ENCODE data around the gene C19orf81. TPM values are rescaled to one million over a fixed set of nuclear protein-coding genes. Genes with fewer than 3 reads are reported as not detected.
"Not testable (repeated sequence)": the region's sequence is repeated elsewhere in the genome, so short reads cannot be mapped to it uniquely, and the experiment has no call there.

C19orf81 gene
- total and polyA plus RNA-seq, 4 experiments from 2014 or later, result not detected

DNA sequence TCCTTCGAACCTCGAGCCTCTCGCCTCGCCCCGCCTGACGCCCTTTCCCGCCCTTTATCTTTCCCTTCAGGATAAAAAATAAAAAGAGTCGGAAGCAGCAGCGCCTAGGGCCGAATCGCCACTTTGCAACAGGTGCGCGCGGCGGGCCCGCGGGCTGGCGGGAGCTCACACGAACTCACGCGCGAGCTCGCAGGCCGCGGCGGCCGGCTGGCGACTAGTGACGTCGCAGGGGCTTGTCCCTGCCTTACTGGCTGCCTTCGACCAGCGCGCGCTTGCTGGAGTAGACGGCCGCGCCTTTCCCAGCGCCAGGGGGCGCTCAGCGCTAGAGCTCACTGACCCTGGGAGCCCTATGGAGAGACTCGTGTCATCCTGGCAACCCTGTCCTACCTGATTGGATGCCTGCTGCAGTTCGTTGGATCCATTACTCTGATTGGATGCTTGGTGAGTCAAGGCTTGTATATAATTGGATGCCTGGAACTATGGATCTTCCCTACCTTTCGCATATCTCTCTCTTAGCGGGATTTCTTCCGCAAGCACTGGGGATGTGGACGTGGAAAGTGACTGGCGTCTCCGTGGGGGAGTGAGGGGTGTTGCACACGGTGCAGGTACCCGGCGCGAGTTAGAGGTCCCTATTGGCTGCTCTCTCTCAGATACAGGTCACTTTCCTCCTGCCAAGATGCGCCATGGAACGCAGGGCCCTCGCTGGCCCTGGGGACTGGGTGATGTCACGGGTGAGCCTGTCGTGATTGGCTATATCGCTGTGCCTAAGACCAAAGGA lies 43.0 kb upstream of the C19orf81 start:
- H3K27ac Mint-ChIP-seq; DNase-seq; H3K27ac ChIP-seq (ENCODE audit: low read depth, low read length); CTCF ChIA-PET (ENCODE audit: partially characterized antibody); H3K4me3 ChIP-seq (ENCODE audit: low read length in 2 of 2); H3K36me3 ChIP-seq (ENCODE audit: insufficient read depth, low read length); H3K36me3 Mint-ChIP-seq; H3K27me3 ChIP-seq (ENCODE audit: insufficient read depth, low read length); intact Hi-C loops (cut with micrococcal nuclease); H3K9me3 ChIP-seq (ENCODE audit: control insufficient read depth in 1 of 2, low read length in 2 of 2); POLR2A ChIA-PET (ENCODE audit: partially characterized antibody): not testable (repeated sequence)
- peaks cover 5 to 14% (median 7%) of the 10 kb centered on the region in 4 donors for H3K4me1 Mint-ChIP-seq
- H3K4me3 Mint-ChIP-seq, result peak overlapping the region in 1 of 8 donors; percentile 26
- H3K4me1 ChIP-seq (ENCODE audit: insufficient read depth, low read length), result peaks cover 11% of the 10 kb centered on the region
- peaks cover 16 to 19% of the 10 kb centered on the region in 2 donors for H3K27me3 Mint-ChIP-seq
- peaks cover 0 to 12% (median 3%) of the 10 kb centered on the region in 8 donors for H3K9me3 Mint-ChIP-seq

DNA sequence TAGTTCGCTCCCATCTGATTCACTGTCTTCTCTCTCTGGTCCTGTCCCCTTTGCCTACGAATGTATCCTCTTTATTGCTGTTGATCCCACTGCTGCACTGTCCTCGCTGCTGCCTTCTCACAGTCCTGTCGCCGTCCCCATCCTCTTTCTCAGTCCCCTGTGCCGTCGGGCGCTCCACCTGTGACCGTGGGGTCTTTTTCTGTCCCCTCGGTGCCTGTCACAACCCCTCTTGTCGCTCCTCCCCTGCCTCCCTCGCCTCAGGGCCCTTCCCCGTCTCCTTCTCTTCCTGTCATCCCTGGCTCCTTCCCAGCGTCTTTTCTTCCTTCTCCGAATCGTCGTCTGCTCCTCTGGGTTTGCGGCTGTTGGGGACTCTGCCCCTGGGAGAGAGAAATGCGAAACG lies 41.9 kb upstream of the C19orf81 start:
- H3K36me3 ChIP-seq (ENCODE audit: insufficient read depth, low read length), result no peaks in the 10 kb centered on the region
- peak overlapping the region in 4 of 8 donors; percentile 20 to 55 (median 51) for H3K4me3 Mint-ChIP-seq
- H3K36me3 Mint-ChIP-seq, result no peaks in the 10 kb centered on the region
- no peak overlapping the region for H3K4me3 ChIP-seq (ENCODE audit: low read length in 2 of 2)
- CTCF ChIA-PET (ENCODE audit: partially characterized antibody), result interaction anchor here (1.0 kb wide), 1 partner anchor 176 kb away, joined by 3 read pairs; no protein-coding TSS in a partner anchor
- H3K4me1 Mint-ChIP-seq, result peaks cover 5 to 14% (median 7%) of the 10 kb centered on the region in 4 donors
- DNase-seq, result no peak
- POLR2A ChIA-PET (ENCODE audit: partially characterized antibody), result no interaction called here
- peaks cover 0 to 12% (median 3%) of the 10 kb centered on the region in 8 donors for H3K9me3 Mint-ChIP-seq
- peaks cover 11% of the 10 kb centered on the region for H3K4me1 ChIP-seq (ENCODE audit: insufficient read depth, low read length)
- H3K27ac Mint-ChIP-seq, result peak overlapping the region in 1 of 7 donors; percentile 12
- intact Hi-C loops (cut with micrococcal nuclease), result no loop called here
- H3K27me3 ChIP-seq (ENCODE audit: insufficient read depth, low read length), result no peaks in the 10 kb centered on the region
- H3K9me3 ChIP-seq (ENCODE audit: control insufficient read depth in 1 of 2, low read length in 2 of 2), result no peaks in the 10 kb centered on the region
- no peak overlapping the region for H3K27ac ChIP-seq (ENCODE audit: low read depth, low read length)
- peaks cover 7 to 13% of the 10 kb centered on the region in 2 donors for H3K27me3 Mint-ChIP-seq

DNA sequence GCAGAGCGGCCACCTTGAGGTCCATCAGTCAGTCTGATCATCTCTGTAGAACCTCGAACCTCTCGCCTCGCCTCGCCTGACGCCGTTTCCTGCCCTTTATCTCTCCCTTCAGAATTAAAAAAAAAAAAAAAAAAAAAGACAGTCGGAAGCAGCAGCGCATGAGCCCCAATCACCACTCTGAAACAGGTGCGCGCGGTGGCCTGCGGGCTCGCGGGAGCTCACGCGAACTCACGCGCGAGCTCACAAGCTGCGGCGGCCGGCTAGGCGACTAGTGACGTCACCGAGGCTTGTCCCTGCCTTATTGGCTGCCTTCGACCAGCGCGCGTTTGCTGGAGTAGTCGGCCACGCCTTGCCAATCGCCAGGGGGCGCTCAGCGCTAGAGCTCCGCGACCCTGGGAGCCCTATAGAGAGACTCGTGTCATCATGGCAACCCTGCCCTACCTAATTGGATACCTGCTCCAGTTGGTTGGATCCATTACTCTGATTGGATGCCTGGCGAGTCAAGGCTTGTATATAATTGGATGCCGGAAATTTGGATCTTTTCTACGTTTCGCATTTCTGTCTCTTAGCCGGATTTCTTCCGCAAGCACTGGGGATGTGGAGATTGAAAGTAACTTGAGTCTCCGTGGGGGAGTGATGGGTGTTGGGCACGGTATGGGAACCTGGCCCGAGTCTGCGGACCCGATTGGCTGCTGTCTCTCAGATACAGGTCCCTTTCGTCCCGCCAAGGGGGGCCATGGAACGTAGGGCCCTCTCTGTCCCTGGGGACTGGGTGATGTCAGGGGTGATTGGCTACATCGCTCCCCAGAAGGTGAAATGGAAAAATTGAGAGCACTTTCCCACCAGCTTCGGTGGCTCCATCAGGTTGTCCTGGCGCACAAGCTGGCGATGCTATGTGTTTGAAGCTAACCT lies 41.1 kb upstream of the C19orf81 start:
- no peak overlapping the region for H3K4me3 ChIP-seq (ENCODE audit: low read length in 2 of 2)
- peak; percentile 43 to 78 (median 61) for DNase-seq

DNA sequence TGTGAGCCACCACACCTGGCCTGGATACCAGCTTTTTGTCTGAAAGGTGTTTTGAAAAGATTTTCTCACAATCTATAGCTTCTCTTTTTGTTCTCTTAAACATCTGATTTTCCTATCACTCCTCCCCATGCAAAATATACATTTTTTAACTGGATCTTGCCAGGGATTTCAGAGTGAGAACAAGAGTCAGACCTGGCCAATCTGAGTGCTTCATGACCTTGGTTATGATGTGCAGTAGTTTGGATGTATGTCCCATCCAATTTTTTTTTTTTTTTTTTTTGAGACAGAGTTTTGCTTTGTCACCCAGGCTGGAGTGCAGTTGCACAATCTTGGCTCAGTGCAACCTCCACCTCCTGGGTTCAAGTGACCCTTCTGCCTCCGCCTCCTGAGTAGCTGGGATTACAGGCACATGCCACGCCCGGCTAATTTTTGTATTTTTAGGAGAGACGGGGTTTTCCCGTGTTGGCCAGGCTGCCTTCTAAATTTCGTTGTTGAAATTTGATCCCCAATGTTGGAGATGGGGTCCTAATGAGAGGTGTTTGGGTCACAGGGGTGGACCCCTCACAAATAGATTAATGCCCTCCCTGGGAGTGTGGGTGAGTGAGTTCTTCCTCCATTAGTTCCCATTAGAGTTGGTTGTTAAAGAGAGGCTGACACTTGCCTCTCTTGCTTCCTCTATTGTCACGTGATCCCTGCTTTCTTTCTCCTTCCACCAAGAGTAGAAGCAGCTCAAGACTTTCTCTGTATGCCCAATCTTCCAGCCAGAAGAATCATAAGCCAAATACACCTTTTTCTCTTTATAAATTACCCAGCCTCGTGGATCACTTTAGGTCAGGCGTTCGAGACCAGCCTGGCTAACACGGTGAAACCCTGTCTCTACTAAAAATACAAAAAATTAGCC lies 36.5 kb upstream of the C19orf81 start:
- H3K4me3 ChIP-seq (ENCODE audit: low read length in 2 of 2); H3K36me3 ChIP-seq (ENCODE audit: insufficient read depth, low read length); DNase-seq; H3K9me3 ChIP-seq (ENCODE audit: control insufficient read depth in 1 of 2, low read length in 2 of 2); H3K4me1 ChIP-seq (ENCODE audit: insufficient read depth, low read length); H3K27me3 ChIP-seq (ENCODE audit: insufficient read depth, low read length); H3K4me1 Mint-ChIP-seq; H3K27ac Mint-ChIP-seq; H3K4me3 Mint-ChIP-seq; CTCF ChIA-PET (ENCODE audit: partially characterized antibody); H3K36me3 Mint-ChIP-seq; POLR2A ChIA-PET (ENCODE audit: partially characterized antibody); H3K27ac ChIP-seq (ENCODE audit: low read depth, low read length); intact Hi-C loops (cut with micrococcal nuclease): not testable (repeated sequence)
- Mint-ChIP-seq H3K27me3 (peaks cover 7 to 17% of the 10 kb centered on the region in 2 donors), H3K9me3 (peaks cover 0 to 12% (median 3%) of the 10 kb centered on the region in 8 donors)

More for the DNA sequence above, 41.1 kb upstream of the C19orf81 start:
- no peaks in the 10 kb centered on the region for H3K27me3 ChIP-seq (ENCODE audit: insufficient read depth, low read length)
- no peak overlapping the region for H3K27ac ChIP-seq (ENCODE audit: low read depth, low read length)
- H3K36me3 Mint-ChIP-seq, result no peaks in the 10 kb centered on the region
- no peaks in the 10 kb centered on the region for H3K36me3 ChIP-seq (ENCODE audit: insufficient read depth, low read length)
- ChIA-PET CTCF (ENCODE audit: partially characterized antibody) (interaction anchor here (1.0 kb wide), 1 partner anchor 176 kb away, joined by 3 read pairs; no protein-coding TSS in a partner anchor), POLR2A (ENCODE audit: partially characterized antibody) (no interaction called here)
- H3K4me3 Mint-ChIP-seq, result peak overlapping the region in 6 of 8 donors; percentile 7 to 73 (median 40)
- peaks cover 0 to 12% (median 3%) of the 10 kb centered on the region in 8 donors for H3K9me3 Mint-ChIP-seq
- intact Hi-C loops (cut with micrococcal nuclease), result no loop called here
- H3K4me1 Mint-ChIP-seq, result peaks cover 5 to 14% (median 7%) of the 10 kb centered on the region in 4 donors
- H3K27me3 Mint-ChIP-seq, result peaks cover 7 to 10% of the 10 kb centered on the region in 2 donors
- H3K27ac Mint-ChIP-seq, result peak overlapping the region in 2 of 7 donors; percentile 7 to 36
- peaks cover 11% of the 10 kb centered on the region for H3K4me1 ChIP-seq (ENCODE audit: insufficient read depth, low read length)
- no peaks in the 10 kb centered on the region for H3K9me3 ChIP-seq (ENCODE audit: control insufficient read depth in 1 of 2, low read length in 2 of 2)

DNA sequence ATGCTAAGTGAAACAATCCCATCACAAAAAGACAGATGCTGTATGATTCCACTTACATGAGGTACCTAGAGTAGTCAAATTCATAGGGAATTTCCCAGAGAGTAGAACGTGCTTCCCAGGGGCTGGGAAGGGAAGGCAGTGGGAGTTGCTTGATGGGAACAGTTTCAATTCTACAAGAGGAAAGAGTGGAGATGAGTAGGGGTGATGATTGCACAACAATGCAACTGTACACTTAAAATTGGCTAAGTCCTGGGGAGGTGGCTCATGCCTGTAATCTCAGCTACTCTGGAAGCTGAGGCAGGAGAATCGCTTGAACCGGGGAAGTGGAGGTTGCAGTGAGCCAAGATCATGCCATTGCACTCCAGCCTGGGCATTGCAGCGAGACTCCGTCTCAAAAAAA lies 30.9 kb upstream of the C19orf81 start:
- H3K4me1 ChIP-seq (ENCODE audit: insufficient read depth, low read length); H3K27me3 ChIP-seq (ENCODE audit: insufficient read depth, low read length); H3K4me1 Mint-ChIP-seq; POLR2A ChIA-PET (ENCODE audit: partially characterized antibody); H3K4me3 Mint-ChIP-seq; CTCF ChIA-PET (ENCODE audit: partially characterized antibody); H3K27me3 Mint-ChIP-seq; H3K9me3 Mint-ChIP-seq; H3K9me3 ChIP-seq (ENCODE audit: control insufficient read depth in 1 of 2, low read length in 2 of 2); H3K27ac Mint-ChIP-seq; H3K36me3 Mint-ChIP-seq; DNase-seq; H3K36me3 ChIP-seq (ENCODE audit: insufficient read depth, low read length); H3K4me3 ChIP-seq (ENCODE audit: low read length in 2 of 2); intact Hi-C loops (cut with micrococcal nuclease); H3K27ac ChIP-seq (ENCODE audit: low read depth, low read length): not testable (repeated sequence)

DNA sequence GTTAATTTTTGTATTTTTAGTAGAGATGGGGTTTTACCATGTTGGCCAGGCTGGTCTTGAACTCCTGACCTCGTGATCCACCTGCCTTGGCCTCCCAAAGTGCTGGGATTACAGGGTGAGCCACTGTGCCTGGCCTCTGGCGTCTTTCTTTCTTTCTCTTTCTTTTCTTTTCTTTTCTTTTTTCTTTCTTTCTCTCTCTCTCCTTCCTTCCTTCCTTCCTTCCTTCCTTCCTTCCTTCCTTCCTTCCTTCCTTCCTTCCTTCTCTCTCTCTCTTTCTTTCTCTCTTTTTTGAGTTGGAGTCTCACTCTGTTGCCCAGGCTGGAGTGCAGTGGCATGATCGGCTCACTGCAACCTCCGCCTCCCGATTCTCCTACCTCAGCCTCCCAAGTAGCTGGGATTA lies 30.1 kb upstream of the C19orf81 start:
- H3K9me3 ChIP-seq (ENCODE audit: control insufficient read depth in 1 of 2, low read length in 2 of 2); H3K4me3 ChIP-seq (ENCODE audit: low read length in 2 of 2); H3K27me3 Mint-ChIP-seq; intact Hi-C loops (cut with micrococcal nuclease); H3K36me3 Mint-ChIP-seq; CTCF ChIA-PET (ENCODE audit: partially characterized antibody); H3K36me3 ChIP-seq (ENCODE audit: insufficient read depth, low read length); DNase-seq; H3K27ac Mint-ChIP-seq; H3K4me3 Mint-ChIP-seq; H3K4me1 Mint-ChIP-seq; H3K9me3 Mint-ChIP-seq; H3K4me1 ChIP-seq (ENCODE audit: insufficient read depth, low read length); H3K27ac ChIP-seq (ENCODE audit: low read depth, low read length); POLR2A ChIA-PET (ENCODE audit: partially characterized antibody); H3K27me3 ChIP-seq (ENCODE audit: insufficient read depth, low read length): not testable (repeated sequence)
